Epithelial cell of esophagus (primary cell): ENCODE results near the gene RABL6.
"Not testable (repeated sequence)": the region's sequence is repeated elsewhere in the genome, so short reads cannot be mapped to it uniquely, and the experiment has no call there.

Experiments
- DNase-seq: peaks from one replicate; pipeline ENCODE4 v3.0.0; 2010; ENCODE audit warnings: low read depth
- H3K4me3 ChIP-seq: 2 replicates; pipeline ENCODE4 v1.5.1; 2011; ENCODE audit warnings: mild to moderate bottlenecking, low read length, control low read depth
- TF ChIP-seq, protein P1 (sequence below): IDR thresholded peaks from 2 replicates; pipeline ENCODE4 v1.5.1; 2011; ENCODE audit warnings: low read depth, mild to moderate bottlenecking, low read length, control low read depth, inconsistent platforms; ENCODE audit not compliant: insufficient read depth; ENCODE audit errors: missing control alignments

Gene RABL6

GRCh38 chr9:136868644-136869043 lies 60.9 kb downstream of the RABL6 start:
- H3K4me3 ChIP-seq = no peak overlapping the region
- DNase-seq = no peak
- TF ChIP-seq, protein P1, sequence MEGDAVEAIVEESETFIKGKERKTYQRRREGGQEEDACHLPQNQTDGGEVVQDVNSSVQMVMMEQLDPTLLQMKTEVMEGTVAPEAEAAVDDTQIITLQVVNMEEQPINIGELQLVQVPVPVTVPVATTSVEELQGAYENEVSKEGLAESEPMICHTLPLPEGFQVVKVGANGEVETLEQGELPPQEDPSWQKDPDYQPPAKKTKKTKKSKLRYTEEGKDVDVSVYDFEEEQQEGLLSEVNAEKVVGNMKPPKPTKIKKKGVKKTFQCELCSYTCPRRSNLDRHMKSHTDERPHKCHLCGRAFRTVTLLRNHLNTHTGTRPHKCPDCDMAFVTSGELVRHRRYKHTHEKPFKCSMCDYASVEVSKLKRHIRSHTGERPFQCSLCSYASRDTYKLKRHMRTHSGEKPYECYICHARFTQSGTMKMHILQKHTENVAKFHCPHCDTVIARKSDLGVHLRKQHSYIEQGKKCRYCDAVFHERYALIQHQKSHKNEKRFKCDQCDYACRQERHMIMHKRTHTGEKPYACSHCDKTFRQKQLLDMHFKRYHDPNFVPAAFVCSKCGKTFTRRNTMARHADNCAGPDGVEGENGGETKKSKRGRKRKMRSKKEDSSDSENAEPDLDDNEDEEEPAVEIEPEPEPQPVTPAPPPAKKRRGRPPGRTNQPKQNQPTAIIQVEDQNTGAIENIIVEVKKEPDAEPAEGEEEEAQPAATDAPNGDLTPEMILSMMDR = no peak

- not testable (repeated sequence) for DNase-seq, H3K4me3 ChIP-seq
These were observed 61.9 kb downstream of the RABL6 start for GRCh38 chr9:136869611-136870010.

GRCh38 chr9:136875155-136875554 lies 67.4 kb downstream of the RABL6 start:
- TF ChIP-seq, protein P1 = no peak
- no peak overlapping the region for H3K4me3 ChIP-seq
- no peak for DNase-seq

GRCh38 chr9:136876476-136876875 lies 68.7 kb downstream of the RABL6 start:
- DNase-seq = no peak
- H3K4me3 ChIP-seq = no peak overlapping the region
- TF ChIP-seq, protein P1 = no peak

- TF ChIP-seq, protein P1 = no peak
- no peak overlapping the region for H3K4me3 ChIP-seq
- DNase-seq = no peak
These were observed 72.9 kb downstream of the RABL6 start for GRCh38 chr9:136880651-136881050.

DNA sequence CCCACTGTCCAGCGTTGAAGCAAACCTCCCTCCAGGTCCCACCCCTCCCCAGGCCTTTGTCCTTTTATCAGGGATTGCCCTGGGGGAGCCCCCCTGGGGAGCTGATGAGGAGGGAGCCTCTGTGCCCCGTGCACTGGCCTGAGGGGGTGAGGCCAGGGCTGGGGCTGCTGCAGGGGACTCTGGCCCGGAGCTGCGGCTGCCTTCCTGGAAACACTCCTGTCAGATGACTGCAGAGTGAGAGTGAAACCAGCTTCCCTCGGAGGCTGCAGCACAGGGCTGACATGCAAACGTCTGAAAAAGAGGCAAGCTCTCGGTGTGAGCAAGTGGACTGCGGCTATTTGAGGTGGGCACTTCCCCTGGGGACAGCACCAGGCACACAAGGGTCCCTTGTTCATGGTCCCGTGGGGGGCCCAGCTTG lies 74.0 kb downstream of the RABL6 start:
- H3K4me3 ChIP-seq = no peak overlapping the region
- TF ChIP-seq, protein P1 = no peak
- DNase-seq = no peak

DNA sequence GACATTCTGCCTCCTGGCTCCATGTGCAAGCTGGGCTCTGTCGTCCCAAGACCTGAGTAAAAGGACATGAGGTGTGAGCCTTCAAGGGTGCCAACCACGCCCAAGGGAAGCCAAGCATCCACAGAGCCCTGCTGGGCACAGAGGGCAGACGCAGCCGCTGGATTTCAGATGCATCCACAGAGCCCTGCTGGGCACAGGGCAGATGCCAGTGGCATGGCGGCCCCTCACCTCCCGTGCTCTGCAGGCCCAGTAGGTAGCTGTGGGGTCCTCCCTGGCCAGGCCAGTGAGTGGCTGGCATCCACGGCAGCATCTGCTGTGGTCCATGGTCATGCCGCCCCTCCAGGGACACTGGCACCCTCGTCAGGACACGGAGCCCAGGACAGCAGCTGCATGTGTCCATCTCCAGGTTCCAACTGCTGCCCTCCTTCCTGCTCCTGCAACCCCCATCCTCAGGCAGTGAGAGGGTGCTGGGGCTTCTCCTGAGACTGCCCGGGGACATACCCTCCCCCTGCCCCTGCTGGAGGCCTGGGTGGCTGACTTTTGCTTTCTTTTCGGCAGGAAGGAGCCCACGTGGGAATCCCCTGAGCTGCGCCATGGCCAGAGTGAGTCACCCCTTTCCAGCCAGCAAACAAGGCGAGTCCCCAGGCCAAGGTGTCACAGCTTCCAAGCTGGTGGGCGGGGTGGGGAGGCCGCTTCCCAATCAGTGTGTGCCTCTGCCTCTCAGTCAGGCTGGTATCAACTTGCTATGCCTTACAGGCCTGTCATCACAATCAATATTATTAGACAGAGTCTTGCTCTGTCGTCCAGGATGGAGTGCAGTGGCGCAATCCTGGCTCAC lies 74.6 kb downstream of the RABL6 start:
- TF ChIP-seq, protein P1 = no peak
- H3K4me3 ChIP-seq = no peak overlapping the region
- DNase-seq = peak; percentile 95

- H3K4me3 ChIP-seq, DNase-seq: not testable (repeated sequence)
These were observed 75.2 kb downstream of the RABL6 start for GRCh38 chr9:136882947-136883283.

DNA sequence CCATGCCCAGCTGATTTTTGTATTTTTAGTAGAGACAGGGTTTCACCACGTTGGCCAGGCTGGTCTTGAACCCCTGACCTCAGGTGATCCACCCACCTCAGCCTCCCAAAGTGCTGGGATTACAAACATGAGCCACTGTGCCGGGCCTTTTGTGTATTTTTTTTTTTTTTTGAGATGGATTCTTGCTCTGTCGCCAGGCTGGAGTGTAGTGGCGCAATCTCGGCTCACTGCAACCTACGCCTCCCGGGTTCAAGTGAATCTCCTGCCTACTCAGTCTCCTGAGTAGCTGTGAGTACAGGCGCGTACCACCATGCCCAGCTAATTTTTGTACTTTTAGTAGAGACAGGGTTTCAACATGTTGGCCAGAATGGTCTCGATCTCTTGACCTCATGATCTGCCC lies 75.9 kb downstream of the RABL6 start:
- not testable (repeated sequence) for H3K4me3 ChIP-seq, DNase-seq
